ENCODE measurements around the gene GNAL.
A peak's percentile ranks its signal among the peaks of the same experiment; 100 is the strongest.
"Not testable (repeated sequence)": the region's sequence is repeated elsewhere in the genome, so short reads cannot be mapped to it uniquely, and the experiment has no call there.

GNAL gene

GRCh38 chr18:11669948-11670275, 19.2 kb upstream of the GNAL start:
- ATAC-seq, result no peak

- ATAC-seq, result no peak
These were observed 17.9 kb upstream of the GNAL start for GRCh38 chr18:11671156-11671555.

- no peak for ATAC-seq
These were observed 16.9 kb upstream of the GNAL start for GRCh38 chr18:11672198-11672597.

GRCh38 chr18:11672846-11673454, 16.1 kb upstream of the GNAL start:
- no peak for ATAC-seq

GRCh38 chr18:11673560-11673959, 15.5 kb upstream of the GNAL start:
- ATAC-seq, result no peak

- ATAC-seq, result no peak
These were observed 14.9 kb upstream of the GNAL start for GRCh38 chr18:11674119-11674518.

- ATAC-seq, result no peak
These were observed 12.7 kb upstream of the GNAL start for GRCh38 chr18:11676386-11676785.

- ATAC-seq, result no peak
These were observed 12.2 kb upstream of the GNAL start for GRCh38 chr18:11676867-11677266.

- no peak for ATAC-seq
These were observed 10.9 kb upstream of the GNAL start for GRCh38 chr18:11678211-11678610.

- ATAC-seq, result peak in 1 of 2 donors; percentile 35
These were observed 853 bp downstream of the GNAL start for GRCh38 chr18:11689669-11690565.

- ATAC-seq, result not testable (repeated sequence)
These were observed 1.6 kb downstream of the GNAL start for GRCh38 chr18:11690660-11691059.

- no peak for ATAC-seq
These were observed 6.7 kb downstream of the GNAL start for GRCh38 chr18:11695736-11696135.

- ATAC-seq, result no peak
These were observed 7.4 kb downstream of the GNAL start for GRCh38 chr18:11696451-11696850.

GRCh38 chr18:11700876-11701275, 11.8 kb downstream of the GNAL start:
- ATAC-seq, result no peak

- no peak for ATAC-seq
These were observed 21.5 kb downstream of the GNAL start for GRCh38 chr18:11710578-11710977.

GRCh38 chr18:11713756-11714155, 24.7 kb downstream of the GNAL start:
- ATAC-seq, result no peak

GRCh38 chr18:11714244-11714918, 25.3 kb downstream of the GNAL start:
- no peak for ATAC-seq

- not testable (repeated sequence) for ATAC-seq
These were observed 27.8 kb downstream of the GNAL start for GRCh38 chr18:11716767-11717315.

GRCh38 chr18:11719050-11719449, 30.0 kb downstream of the GNAL start:
- no peak for ATAC-seq

GRCh38 chr18:11719621-11720020, 30.6 kb downstream of the GNAL start:
- no peak for ATAC-seq

- no peak for ATAC-seq
These were observed 32.7 kb downstream of the GNAL start for GRCh38 chr18:11721720-11722119.

GRCh38 chr18:11724781-11725180, 35.7 kb downstream of the GNAL start:
- ATAC-seq, result no peak

- ATAC-seq, result no peak
These were observed 37.5 kb downstream of the GNAL start for GRCh38 chr18:11726556-11726955.

GRCh38 chr18:11728249-11728648, 39.2 kb downstream of the GNAL start:
- no peak for ATAC-seq

Measured in activated CD4-positive, CD25-positive, alpha-beta regulatory T cell treated with anti-CD3 and anti-CD28 coated beads, Interleukin-2, amount 50 U/mL, for 24 hours (primary cell).